Measurements from ENCODE around the gene KAT5. TPM values are rescaled to one million over a fixed set of nuclear protein-coding genes. Genes with fewer than 3 reads are reported as not detected.

Gene KAT5
- total and polyA plus RNA-seq, 2 of the 13 experiments (the other 11 are each of a cell fraction or from before 2014, with no cell fraction given): 35.2 to 48.3 TPM

- TF ChIP-seq HOXA5 (CRISPR knock-in tag; IDR thresholded peaks at IDR 0.05) (peak; percentile 57; the same call in 1 of the 2 replicates), AKAP8 (CRISPR knock-in tag; IDR thresholded peaks at IDR 0.05) (no peak), U2AF2 (IDR thresholded peaks at IDR 0.05; ENCODE audit: low read depth, low read length) (no peak), SALL1 (CRISPR knock-in tag; IDR thresholded peaks at IDR 0.05) (peak; percentile 44), EEA1 (CRISPR knock-in tag; IDR thresholded peaks at IDR 0.05; ENCODE audit: borderline replicate concordance) (peak; percentile 8; the same call in 1 of the 2 replicates), ZNF607 (CRISPR knock-in tag; IDR thresholded peaks at IDR 0.05; ENCODE audit: borderline replicate concordance) (no peak), ARNT2 (CRISPR knock-in tag; IDR thresholded peaks at IDR 0.05; ENCODE audit: low read depth) (no peak), ZBED4 (CRISPR knock-in tag; IDR thresholded peaks at IDR 0.05; ENCODE audit: borderline replicate concordance) (no peak), ATM (IDR thresholded peaks at IDR 0.05; ENCODE audit: borderline replicate concordance) (no peak), RFX3 (CRISPR knock-in tag; IDR thresholded peaks at IDR 0.05) (no peak), ZNF232 (CRISPR knock-in tag; IDR thresholded peaks at IDR 0.05; ENCODE audit: borderline replicate concordance) (no peak), KDM2A (CRISPR knock-in tag; IDR thresholded peaks at IDR 0.05; ENCODE audit: borderline replicate concordance, low read depth) (no peak), ISX (CRISPR knock-in tag; conservative IDR thresholded peaks at IDR 0.05) (no peak), ZNF142 (CRISPR knock-in tag; IDR thresholded peaks at IDR 0.05) (no peak), MED1 (CRISPR knock-in tag; IDR thresholded peaks at IDR 0.05) (0 out of 2 replicates have a peak, but pooled peaks have one; percentile 33), SYNCRIP (IDR thresholded peaks at IDR 0.05; ENCODE audit: insufficient read depth, low read depth, low read length) (no peak), THAP11 (CRISPR knock-in tag; IDR thresholded peaks at IDR 0.05) (peak; percentile 40; the same call in 1 of the 2 replicates), ZFP37 (CRISPR knock-in tag; IDR thresholded peaks at IDR 0.05; ENCODE audit: borderline replicate concordance) (no peak), ZNF33A (CRISPR knock-in tag; IDR thresholded peaks at IDR 0.05; ENCODE audit: borderline replicate concordance) (0 out of 2 replicates have a peak, but pooled peaks have one; percentile 50), PAWR (CRISPR knock-in tag; IDR thresholded peaks at IDR 0.05; ENCODE audit: borderline replicate concordance) (no peak), RXRB (CRISPR knock-in tag; IDR thresholded peaks at IDR 0.05; ENCODE audit: borderline replicate concordance) (no peak)
These were observed 32.1 kb downstream of the KAT5 start (continued) for GRCh38 chr11:65744026-65744698.
